Erythroblast (primary cell): ENCODE results near the gene SPEG.

ENCODE experiments used
- GATA1 ChIP-seq: IDR thresholded peaks from 2 replicates; pipeline ENCODE4 v1.6.1; 2011; ENCODE audit warnings: low read depth, mild to moderate bottlenecking, control low read depth, low read length, moderate library complexity
- POLR2A ChIP-seq: IDR thresholded peaks from 2 replicates; pipeline ENCODE4 v1.6.1; 2011; ENCODE audit warnings: mild to moderate bottlenecking, low read length

GRCh38 chr2:219468410-219469185, 34.0 kb downstream of the SPEG start:
- TF ChIP-seq POLR2A = no peak
- no peak for TF ChIP-seq GATA1
